H1 (cell line): ENCODE results near the gene VEZT. TPM values are rescaled to one million over a fixed set of nuclear protein-coding genes. Genes with fewer than 3 reads are reported as not detected.

Experiments
- CTCF ChIA-PET: fragments of 300-600 bp; sonication (Branson Sonifier 250); formaldehyde crosslinking; loops from one replicate; lab custom pipeline; 2021; ENCODE audit not compliant: partially characterized antibody; lab: Charles Lee
- POLR2A ChIA-PET: fragments of 300-600 bp; sonication (Branson Sonifier 250); formaldehyde crosslinking; loops from one replicate; lab custom pipeline; 2021; ENCODE audit warnings: inconsistent platforms; ENCODE audit not compliant: partially characterized antibody; lab: Charles Lee
- DNase-seq, 2 experiments: peaks; one replicate each; pipeline versions ENCODE4 v3.0.0 to v3.0.0-alpha.2; 2010 to 2022; ENCODE audit warnings: low spot score in 2 of 2, low read depth in 1 of 2, mixed read lengths in 1 of 2
- FAIRE-seq: peaks from 2 replicates; lab custom pipeline; 2011; peaks lifted over from hg19 to GRCh38; lab: Jason Lieb, UNC
- H2AFZ ChIP-seq: 2 replicates; pipeline ENCODE4 v1.8.1; 2012; ENCODE audit warnings: low read length, inconsistent platforms
- H2AK5ac ChIP-seq: 2 replicates; pipeline ENCODE4 v1.6.1; 2013; ENCODE audit warnings: low read depth, low read length
- H2BK120ac ChIP-seq: replicated peaks from 2 replicates; pipeline ENCODE3; 2013; ENCODE audit warnings: low read depth, low read length, inconsistent platforms
- H2BK12ac ChIP-seq: 2 replicates; pipeline ENCODE4 v1.6.1; 2013; ENCODE audit warnings: low read depth, low read length
- H2BK15ac ChIP-seq: 2 replicates; pipeline ENCODE4 v1.6.1; 2013; ENCODE audit warnings: low read length
- H2BK20ac ChIP-seq: 2 replicates; pipeline ENCODE4 v1.6.1; 2013; ENCODE audit warnings: low read length
- H2BK5ac ChIP-seq: 2 replicates; pipeline ENCODE4 v1.6.1; 2013; ENCODE audit warnings: low read depth, low read length
- H3K14ac ChIP-seq: 2 replicates; pipeline ENCODE4 v1.6.1; 2013; ENCODE audit warnings: inconsistent platforms; ENCODE audit not compliant: insufficient read length
- H3K18ac ChIP-seq: 2 replicates; pipeline ENCODE4 v1.6.1; 2013; ENCODE audit warnings: low read length; ENCODE audit errors: extremely low read depth
- H3K23ac ChIP-seq: 2 replicates; pipeline ENCODE4 v1.6.1; 2013; ENCODE audit warnings: inconsistent platforms; ENCODE audit not compliant: insufficient read length
- H3K23me2 ChIP-seq: 2 replicates; pipeline ENCODE4 v1.6.1; 2013; ENCODE audit warnings: low read depth, low read length
- H3K27ac ChIP-seq: 2 replicates; pipeline ENCODE4 v1.6.1; 2011; ENCODE audit warnings: low read depth, low read length, inconsistent platforms
- H3K27me3 ChIP-seq, 4 experiments: replicated peaks in 1 of 4; 1 replicate in 1 of 4; 2 replicates in 3 of 4; pipeline versions ENCODE4 v1.6.1 to v1.8.1; 2011 to 2013; ENCODE audit warnings: low read length in 3 of 4, mild to moderate bottlenecking in 3 of 4, inconsistent platforms in 2 of 4, mixed read lengths in 2 of 4, moderate library complexity in 1 of 4; ENCODE audit not compliant: control insufficient read depth in 3 of 4, insufficient read depth in 3 of 4; ENCODE audit errors: extremely low read depth in 1 of 4
- H3K36me3 ChIP-seq, 4 experiments: 2 replicates each; pipeline versions ENCODE4 v1.6.1 to v1.8.1; 2011 to 2013; ENCODE audit warnings: mild to moderate bottlenecking in 4 of 4, low read length in 3 of 4, moderate library complexity in 2 of 4, control low read depth in 1 of 4, inconsistent platforms in 1 of 4; ENCODE audit not compliant: insufficient read depth in 4 of 4, control insufficient read depth in 2 of 4
- H3K4ac ChIP-seq: replicated peaks from 2 replicates; pipeline ENCODE3; 2013; ENCODE audit warnings: low read length, low read depth, mixed read lengths, inconsistent platforms; ENCODE audit not compliant: insufficient read length
- H3K4me1 ChIP-seq, 4 experiments: replicated peaks in 1 of 4; 1 replicate in 1 of 4; 2 replicates in 3 of 4; pipeline versions ENCODE4 v1.6.1 to v1.8.1; 2011 to 2013; ENCODE audit warnings: low read length in 3 of 4, inconsistent platforms in 2 of 4, mixed read lengths in 1 of 4; ENCODE audit not compliant: insufficient read depth in 4 of 4, control insufficient read depth in 3 of 4
- H3K4me2 ChIP-seq, 2 experiments: 2 replicates each; pipeline versions ENCODE4 v1.6.1 to v1.8.1; 2011 to 2013; ENCODE audit warnings: low read depth in 2 of 2, low read length in 2 of 2, control low read depth in 1 of 2, inconsistent platforms in 1 of 2, mild to moderate bottlenecking in 1 of 2; ENCODE audit not compliant: insufficient read depth in 1 of 2
- H3K4me3 ChIP-seq, 4 experiments: fragments of 200-600, 300-600 bp in 1 of 4; sonication (generic), shearing (Covaris generic), sonication (Bioruptor Twin) in 1 of 4; 2 replicates each; pipeline versions ENCODE4 v1.5.1 to v1.8.1; 2011 to 2016; ENCODE audit warnings: low read length in 4 of 4, low read depth in 3 of 4, control low read depth in 2 of 4, inconsistent platforms in 2 of 4, mild to moderate bottlenecking in 2 of 4, mixed read lengths in 1 of 4, moderate library complexity in 1 of 4; ENCODE audit not compliant: insufficient read depth in 2 of 4; ENCODE audit errors: extremely low read depth in 1 of 4
- H3K56ac ChIP-seq: replicated peaks from 2 replicates; pipeline ENCODE3; 2013; ENCODE audit warnings: low read depth, mild to moderate bottlenecking, mixed read lengths, low read length, inconsistent platforms; ENCODE audit not compliant: insufficient read length
- H3K79me1 ChIP-seq: 2 replicates; pipeline ENCODE4 v1.6.1; 2013; ENCODE audit warnings: low read depth, low read length, control low read depth
- H3K79me2 ChIP-seq, 2 experiments: 2 replicates each; pipeline versions ENCODE4 v1.6.1 to v1.8.1; 2012 to 2013; ENCODE audit warnings: low read length in 2 of 2, mild to moderate bottlenecking in 2 of 2, inconsistent platforms in 1 of 2; ENCODE audit not compliant: insufficient read depth in 2 of 2, control insufficient read depth in 1 of 2
- H3K9ac ChIP-seq, 4 experiments: replicated peaks in 1 of 4; 1 replicate in 1 of 4; 2 replicates in 3 of 4; pipeline versions ENCODE4 v1.6.1 to v1.8.1; 2011 to 2013; ENCODE audit warnings: low read depth in 3 of 4, low read length in 3 of 4, control low read depth in 2 of 4, mild to moderate bottlenecking in 2 of 4, moderate library complexity in 2 of 4, inconsistent platforms in 1 of 4; ENCODE audit errors: extremely low read depth in 1 of 4
- H3K9me3 ChIP-seq, 2 experiments: 2 replicates each; pipeline versions ENCODE4 v1.6.1 to v1.8.1; 2012 to 2013; ENCODE audit warnings: mild to moderate bottlenecking in 2 of 2, moderate library complexity in 2 of 2, control low read depth in 1 of 2, inconsistent platforms in 1 of 2, low read depth in 1 of 2, low read length in 1 of 2, mixed read lengths in 1 of 2; ENCODE audit not compliant: insufficient read depth in 2 of 2
- H4K20me1 ChIP-seq, 2 experiments: replicated peaks in 1 of 2; 2 replicates each; pipeline versions ENCODE3 to v1.8.1; 2011 to 2013; ENCODE audit warnings: inconsistent platforms in 2 of 2, low read length in 2 of 2, mild to moderate bottlenecking in 1 of 2; ENCODE audit not compliant: insufficient read depth in 2 of 2, control insufficient read depth in 1 of 2
- H4K5ac ChIP-seq: 2 replicates; pipeline ENCODE4 v1.6.1; 2013; ENCODE audit warnings: low read length, low read depth, mixed read lengths, inconsistent platforms; ENCODE audit not compliant: insufficient read length
- H4K8ac ChIP-seq: 2 replicates; pipeline ENCODE4 v1.8.0; 2013; ENCODE audit warnings: mild to moderate bottlenecking, moderate library complexity, low read length, inconsistent platforms; ENCODE audit not compliant: insufficient read depth; ENCODE audit errors: extremely low read depth
- H4K91ac ChIP-seq: replicated peaks from 2 replicates; pipeline ENCODE3; 2013; ENCODE audit warnings: low read length, mixed read lengths, inconsistent platforms; ENCODE audit not compliant: insufficient read length
- BCL11A ChIP-seq, 2 experiments: IDR thresholded peaks; one replicate each; pipeline ENCODE4 v1.6.1; 2011; ENCODE audit warnings: low read depth in 2 of 2, low read length in 2 of 2, mild to moderate bottlenecking in 2 of 2
- BRCA1 ChIP-seq: IDR thresholded peaks from 2 replicates; pipeline ENCODE4 v1.6.1; 2012; ENCODE audit warnings: low read depth, low read length, improper control_type of control experiment
- CEBPB ChIP-seq: IDR thresholded peaks from 2 replicates; pipeline ENCODE4 v1.6.1; 2012; ENCODE audit warnings: low read depth, low read length
- CHD2 ChIP-seq: IDR thresholded peaks from 2 replicates; pipeline ENCODE4 v1.6.1; 2012; ENCODE audit warnings: low read length, improper control_type of control experiment
- EP300 ChIP-seq, 2 experiments: IDR thresholded peaks; 1 replicate in 1 of 2; 2 replicates in 1 of 2; pipeline ENCODE4 v1.6.1; 2011 to 2012; ENCODE audit warnings: low read depth in 2 of 2, low read length in 2 of 2, mild to moderate bottlenecking in 2 of 2, borderline replicate concordance in 1 of 2, inconsistent platforms in 1 of 2, moderate library complexity in 1 of 2
- JUND ChIP-seq: IDR thresholded peaks from 2 replicates; pipeline ENCODE4 v1.6.1; 2011; ENCODE audit warnings: mild to moderate bottlenecking, improper control_type of control experiment, low read length
- RFX5 ChIP-seq: IDR thresholded peaks from 2 replicates; pipeline ENCODE4 v1.6.1; 2011; ENCODE audit warnings: low read depth, low read length, improper control_type of control experiment, borderline replicate concordance
- SAP30 ChIP-seq: fragments of 300-600 bp; sonication (generic); IDR thresholded peaks from 2 replicates; pipeline ENCODE4 v1.7.1; 2012; ENCODE audit warnings: low read length, moderate library complexity, mild to moderate bottlenecking, inconsistent platforms; ENCODE audit not compliant: insufficient read depth, insufficient replicate concordance
- SP2 ChIP-seq: IDR thresholded peaks from 2 replicates; pipeline ENCODE4 v1.6.1; 2012; ENCODE audit warnings: mild to moderate bottlenecking, low read length, inconsistent platforms
- SRF ChIP-seq: IDR thresholded peaks from 2 replicates; pipeline ENCODE4 v1.6.1; 2011; ENCODE audit warnings: mild to moderate bottlenecking, low read depth, low read length, moderate library complexity
- YY1 ChIP-seq: IDR thresholded peaks from 2 replicates; pipeline ENCODE4 v1.6.1; 2011; ENCODE audit warnings: low read depth, mild to moderate bottlenecking, low read length
- whole genome bisulfite sequencing, 2 experiments: shearing (Covaris generic) in 1 of 2; methylation state at CpG; one replicate each; pipeline versions ENCODE4 v1.1.6 to v1.1.7; 2013 to 2015; ENCODE audit warnings: low lambda C conversion rate in 2 of 2, mixed read lengths in 2 of 2, inconsistent platforms in 1 of 2, low coverage in 1 of 2, missing lambda C conversion rate in 1 of 2; ENCODE audit not compliant: insufficient replicate concordance in 2 of 2, insufficient coverage in 1 of 2, insufficient read length in 1 of 2; ENCODE audit errors: extremely low coverage in 1 of 2, missing lambda C conversion rate in 1 of 2; 5-methylcytosine and 5-hydroxymethylcytosine counted together
- polyA plus RNA-seq, 7 experiments: library from polyadenylated mRNA; depleted of rRNA in 3 of 7; stranded (reverse) in 5 of 7; unstranded in 2 of 7; fragments of >200 nt in 5 of 7; fragments of 200-250 nt in 2 of 7; gene quantifications; 1 replicate in 5 of 7; 2 replicates in 1 of 7; 4 replicates in 1 of 7; pipeline versions ENCODE4 v1.2.1 to v1.2.3, GENCODE V29; 2011 to 2013; ENCODE audit warnings: missing spikeins in 2 of 7, mixed read lengths in 2 of 7
- total RNA-seq: library from RNA; stranded (reverse); fragmentation: NEBNext Ultra II Directional; extraction: Animal tissue kit (Norgen Biotek cat#: 25700); gene quantifications from 2 replicates; pipeline ENCODE4 v1.2.1, GENCODE V29; 2021
- TF ChIP-seq, protein P1 (sequence below): IDR thresholded peaks from 2 replicates; pipeline ENCODE4 v1.6.1; 2012; ENCODE audit warnings: inconsistent platforms
- TF ChIP-seq, protein P2 (sequence below): IDR thresholded peaks from 2 replicates; pipeline ENCODE4 v1.6.1; 2011; ENCODE audit warnings: low read length, improper control_type of control experiment

Gene VEZT
- total and polyA plus RNA-seq, 2 of the 8 experiments (the other 6 are each of a cell fraction or from before 2014, with no cell fraction given): 44.0 to 56.1 TPM

DNA sequence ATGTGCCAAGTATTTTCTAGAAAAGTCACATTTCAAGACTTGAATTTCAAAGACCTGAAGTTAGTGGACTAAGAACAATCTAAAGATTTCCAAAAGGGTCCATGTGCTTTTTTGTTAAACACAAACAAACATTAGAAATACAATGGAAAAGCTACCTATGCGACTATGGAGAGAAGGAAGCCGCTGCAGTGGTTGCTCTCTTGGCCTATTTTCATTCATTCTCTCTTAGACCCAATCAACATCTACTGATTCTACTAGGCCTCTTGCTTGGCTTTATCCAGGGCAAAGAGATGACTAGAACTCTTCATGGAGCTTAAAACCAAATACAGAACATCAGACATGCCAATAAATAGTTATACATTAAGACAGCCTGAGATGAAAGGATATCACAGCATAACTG, 10.2 kb upstream of the VEZT start:
- peaks cover 0 to 80% of the 10 kb centered on the region in 2 experiments; a peak in 2 of 4 replicates for H3K79me2 ChIP-seq
- no peaks in the 10 kb centered on the region for H3K23me2 ChIP-seq
- no peak overlapping the region for H4K8ac ChIP-seq
- no peak overlapping the region for H2BK15ac ChIP-seq
- H2BK5ac ChIP-seq: no peak overlapping the region
- no peak overlapping the region for H2AFZ ChIP-seq
- H3K14ac ChIP-seq: no peak overlapping the region
- DNase-seq: no peak
- H4K91ac ChIP-seq: no peak overlapping the region
- no peak overlapping the region for H2AK5ac ChIP-seq
- H3K4ac ChIP-seq: no peak overlapping the region
- no peaks in the 10 kb centered on the region for H3K9me3 ChIP-seq
- no peaks in the 10 kb centered on the region for H4K20me1 ChIP-seq
- H3K4me1 ChIP-seq: peaks cover 2 to 39% (median 25%) of the 10 kb centered on the region in 4 experiments; a peak in 6 of 7 replicates
- H4K5ac ChIP-seq: no peak overlapping the region
- no peak overlapping the region for H3K27ac ChIP-seq
- WGBS, 2 experiments: 31% methylated on average over 2 of the region's 2 CpGs; no CpG with 5 or more reads in 1 of the 2 experiments
- ChIA-PET CTCF (interaction anchor here (0.6 kb wide), 1 partner anchor 61 kb away, joined by 4 read pairs; no protein-coding TSS in a partner anchor), POLR2A (interaction anchor here (7.7 kb wide), 1 partner anchor 12 kb away, joined by 89 read pairs; the partner anchor contains the start of genes FGD6 and VEZT)
- no peak overlapping the region for H2BK120ac ChIP-seq
- no peak overlapping the region for H3K23ac ChIP-seq
- H3K9ac ChIP-seq: no peak overlapping the region
- no peaks in the 10 kb centered on the region; the same call in 1 of the 2 replicates for H3K79me1 ChIP-seq
- H3K56ac ChIP-seq: no peak overlapping the region
- H3K27me3 ChIP-seq: no peaks in the 10 kb centered on the region
- no peak overlapping the region for H2BK20ac ChIP-seq
- peaks cover 0 to 12% (median 3%) of the 10 kb centered on the region in 4 experiments; a peak in 3 of 8 replicates for H3K36me3 ChIP-seq
- H3K4me2 ChIP-seq: peak overlapping the region; percentile 19 to 25
- no peak overlapping the region for H3K4me3 ChIP-seq
- H3K18ac ChIP-seq: no peak overlapping the region
- H2BK12ac ChIP-seq: no peak overlapping the region
- no peak for FAIRE-seq
- TF ChIP-seq EP300 (IDR thresholded peaks at IDR 0.05; ENCODE audit: borderline replicate concordance in 1 of 2, low read depth in 2 of 2, low read length in 2 of 2) (no peak), SAP30 (no peak), CHD2 (no peak), BCL11A (IDR thresholded peaks at IDR 0.05; ENCODE audit: low read depth in 2 of 2, low read length in 2 of 2) (no peak), BRCA1 (no peak), YY1 (no peak), SRF (no peak), CEBPB (no peak), SP2 (no peak), JUND (no peak), RFX5 (no peak)
- TF ChIP-seq, protein P1, sequence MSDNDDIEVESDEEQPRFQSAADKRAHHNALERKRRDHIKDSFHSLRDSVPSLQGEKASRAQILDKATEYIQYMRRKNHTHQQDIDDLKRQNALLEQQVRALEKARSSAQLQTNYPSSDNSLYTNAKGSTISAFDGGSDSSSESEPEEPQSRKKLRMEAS: no peak
- TF ChIP-seq, protein P2, sequence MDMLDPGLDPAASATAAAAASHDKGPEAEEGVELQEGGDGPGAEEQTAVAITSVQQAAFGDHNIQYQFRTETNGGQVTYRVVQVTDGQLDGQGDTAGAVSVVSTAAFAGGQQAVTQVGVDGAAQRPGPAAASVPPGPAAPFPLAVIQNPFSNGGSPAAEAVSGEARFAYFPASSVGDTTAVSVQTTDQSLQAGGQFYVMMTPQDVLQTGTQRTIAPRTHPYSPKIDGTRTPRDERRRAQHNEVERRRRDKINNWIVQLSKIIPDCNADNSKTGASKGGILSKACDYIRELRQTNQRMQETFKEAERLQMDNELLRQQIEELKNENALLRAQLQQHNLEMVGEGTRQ: no peak
